ENCODE data around the gene DENND4A. TPM values are rescaled to one million over a fixed set of nuclear protein-coding genes. Genes with fewer than 3 reads are reported as not detected.

The DENND4A gene
- total and polyA plus RNA-seq, 10 of the 15 experiments (the other 5 are each of a cell fraction or from before 2014, with no cell fraction given): 14.2 to 81.8 (median 34.1) TPM

GRCh38 chr15:65619626-65620290 is 172.3 kb downstream of the DENND4A start:
- POLR2A ChIA-PET: no interaction called here
- intact Hi-C loops (cut with micrococcal nuclease; ENCODE audit: unreplicated experiment): no loop called here
- CTCF ChIA-PET: interaction anchor here (1.1 to 1.6 kb wide), 4 partner anchors 8 to 672 kb away, joined by 3 to 5 read pairs (median 4); partner anchors contain the start of gene INTS14

DNA sequence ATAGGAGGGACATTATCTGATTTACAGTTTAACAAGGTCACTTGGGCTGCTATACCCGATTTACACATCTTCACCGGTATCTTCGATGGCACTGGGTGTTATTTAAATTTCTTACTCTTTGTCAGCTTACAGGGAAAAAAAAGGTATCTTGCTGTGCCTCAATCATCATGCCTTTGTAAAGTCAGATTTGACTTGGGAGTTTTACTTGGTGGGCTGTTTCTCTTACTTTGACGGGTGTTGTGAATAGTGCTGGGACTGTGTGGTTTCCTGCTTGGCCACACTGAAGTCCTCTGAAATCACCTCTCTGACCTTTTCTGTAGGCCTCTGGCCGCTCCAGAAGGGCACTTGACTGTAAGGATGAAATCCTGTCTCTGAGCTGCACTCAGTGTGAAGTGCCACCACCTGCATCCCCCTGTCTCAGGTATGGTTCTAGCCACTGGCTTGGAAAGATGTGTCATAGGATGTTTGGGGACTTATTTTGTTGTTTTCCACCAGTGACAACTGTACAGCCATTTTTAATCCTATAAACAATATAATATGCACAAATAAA is 173.5 kb downstream of the DENND4A start:
- no peaks in the 10 kb centered on the region for H3K27me3 ChIP-seq (replicated peaks in 1 of 2; ENCODE audit: control insufficient read depth in 2 of 2, insufficient read depth in 2 of 2, low read length in 1 of 2)
- H3K4me1 ChIP-seq (ENCODE audit: control insufficient read depth, insufficient read depth, low read length): no peaks in the 10 kb centered on the region
- no peaks in the 10 kb centered on the region for H3K9me3 ChIP-seq (replicated peaks; ENCODE audit: control insufficient read depth, insufficient read depth, low read length)
- H3K36me3 ChIP-seq (ENCODE audit: control insufficient read depth in 2 of 2, insufficient read depth in 2 of 2, low read length in 1 of 2): no peaks in the 10 kb centered on the region
- WGBS (ENCODE audit: insufficient coverage, insufficient replicate concordance, low lambda C conversion rate, missing lambda C conversion rate): 52% methylated on average over 5 of the region's 5 CpGs
- ATAC-seq: no peak
- H3K4me2 ChIP-seq (ENCODE audit: control insufficient read depth, insufficient read depth): no peak overlapping the region
- TF ChIP-seq, protein P1, sequence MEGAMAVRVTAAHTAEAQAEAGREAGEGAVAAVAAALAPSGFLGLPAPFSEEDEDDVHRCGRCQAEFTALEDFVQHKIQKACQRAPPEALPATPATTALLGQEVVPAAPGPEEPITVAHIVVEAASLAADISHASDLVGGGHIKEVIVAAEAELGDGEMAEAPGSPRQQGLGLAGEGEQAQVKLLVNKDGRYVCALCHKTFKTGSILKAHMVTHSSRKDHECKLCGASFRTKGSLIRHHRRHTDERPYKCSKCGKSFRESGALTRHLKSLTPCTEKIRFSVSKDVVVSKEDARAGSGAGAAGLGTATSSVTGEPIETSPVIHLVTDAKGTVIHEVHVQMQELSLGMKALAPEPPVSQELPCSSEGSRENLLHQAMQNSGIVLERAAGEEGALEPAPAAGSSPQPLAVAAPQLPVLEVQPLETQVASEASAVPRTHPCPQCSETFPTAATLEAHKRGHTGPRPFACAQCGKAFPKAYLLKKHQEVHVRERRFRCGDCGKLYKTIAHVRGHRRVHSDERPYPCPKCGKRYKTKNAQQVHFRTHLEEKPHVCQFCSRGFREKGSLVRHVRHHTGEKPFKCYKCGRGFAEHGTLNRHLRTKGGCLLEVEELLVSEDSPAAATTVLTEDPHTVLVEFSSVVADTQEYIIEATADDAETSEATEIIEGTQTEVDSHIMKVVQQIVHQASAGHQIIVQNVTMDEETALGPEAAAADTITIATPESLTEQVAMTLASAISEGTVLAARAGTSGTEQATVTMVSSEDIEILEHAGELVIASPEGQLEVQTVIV (IDR thresholded peaks at IDR 0.05; ENCODE audit: borderline replicate concordance, partially characterized antibody): no peak
- no peak for TF ChIP-seq STAT1 (conservative IDR thresholded peaks at IDR 0.05)
- TF ChIP-seq, protein P2, sequence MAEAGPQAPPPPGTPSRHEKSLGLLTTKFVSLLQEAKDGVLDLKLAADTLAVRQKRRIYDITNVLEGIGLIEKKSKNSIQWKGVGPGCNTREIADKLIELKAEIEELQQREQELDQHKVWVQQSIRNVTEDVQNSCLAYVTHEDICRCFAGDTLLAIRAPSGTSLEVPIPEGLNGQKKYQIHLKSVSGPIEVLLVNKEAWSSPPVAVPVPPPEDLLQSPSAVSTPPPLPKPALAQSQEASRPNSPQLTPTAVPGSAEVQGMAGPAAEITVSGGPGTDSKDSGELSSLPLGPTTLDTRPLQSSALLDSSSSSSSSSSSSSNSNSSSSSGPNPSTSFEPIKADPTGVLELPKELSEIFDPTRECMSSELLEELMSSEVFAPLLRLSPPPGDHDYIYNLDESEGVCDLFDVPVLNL (IDR thresholded peaks at IDR 0.05; ENCODE audit: low read depth, low read length): no peak
- no peak for TF ChIP-seq NBN (IDR thresholded peaks at IDR 0.05)
- no peak for TF ChIP-seq SUZ12 (IDR thresholded peaks at IDR 0.05; ENCODE audit: unreplicated experiment)
- no peak overlapping the region for H3K27ac ChIP-seq (ENCODE audit: control insufficient read depth, insufficient read depth)
- H3K79me2 ChIP-seq (ENCODE audit: control insufficient read depth, insufficient read depth, low read length): no peaks in the 10 kb centered on the region
- ChIA-PET CTCF (interaction anchor here (1.1 to 1.6 kb wide), 3 partner anchors 10 to 21 kb away, joined by 5 read pairs; no protein-coding TSS in a partner anchor), SMC1A (ENCODE audit: uncharacterized antibody, unreplicated experiment) (no interaction called here), POLR2A (no interaction called here), RAD21 (ENCODE audit: unreplicated experiment) (no interaction called here)
- BruUV-seq (replicated peaks): no TSS peak
- no peak for FAIRE-seq
- H2AFZ ChIP-seq (ENCODE audit: control insufficient read depth, low read depth, low read length): no peak overlapping the region
- in situ Hi-C loops (cut with MboI) (no loop called here), intact Hi-C loops (cut with micrococcal nuclease; ENCODE audit: unreplicated experiment) (no loop called here)
- DNase-seq (ENCODE audit: low read depth, low spot score): no peak
- no peak overlapping the region for H3K9ac ChIP-seq (ENCODE audit: control insufficient read depth, insufficient read depth, low read length)
- H3K4me3 ChIP-seq: no peak overlapping the region
- H4K20me1 ChIP-seq (ENCODE audit: control insufficient read depth, insufficient read depth): no peaks in the 10 kb centered on the region

More at GRCh38 chr15:65619626-65620290, 172.3 kb downstream of the DENND4A start:
- FAIRE-seq (no peak), ATAC-seq (no peak), DNase-seq (ENCODE audit: low read depth, low spot score) (no peak)
- TF ChIP-seq LARP7 (IDR thresholded peaks at IDR 0.05) (no peak), NRF1 (conservative IDR thresholded peaks at IDR 0.05; ENCODE audit: low read depth, low read length) (no peak)
- ChIA-PET SMC1A (ENCODE audit: uncharacterized antibody, unreplicated experiment) (no interaction called here), RAD21 (ENCODE audit: unreplicated experiment) (no interaction called here)
- H3K36me3 ChIP-seq (ENCODE audit: control insufficient read depth in 2 of 2, insufficient read depth in 2 of 2, low read length in 1 of 2): no peaks in the 10 kb centered on the region
- no TSS peak for BruUV-seq (replicated peaks)
- H3K27me3 ChIP-seq (replicated peaks in 1 of 2; ENCODE audit: control insufficient read depth in 2 of 2, insufficient read depth in 2 of 2, low read length in 1 of 2): no peaks in the 10 kb centered on the region
- H2AFZ ChIP-seq (ENCODE audit: control insufficient read depth, low read depth, low read length): no peak overlapping the region
- no peak overlapping the region for H3K9ac ChIP-seq (ENCODE audit: control insufficient read depth, insufficient read depth, low read length)
- H3K4me3 ChIP-seq: no peak overlapping the region
- 68% methylated on average over 5 of the region's 5 CpGs for WGBS (ENCODE audit: insufficient coverage, insufficient replicate concordance, low lambda C conversion rate, missing lambda C conversion rate)
- H3K9me3 ChIP-seq (replicated peaks; ENCODE audit: control insufficient read depth, insufficient read depth, low read length): no peaks in the 10 kb centered on the region
- H3K4me1 ChIP-seq (ENCODE audit: control insufficient read depth, insufficient read depth, low read length): no peaks in the 10 kb centered on the region
- H3K4me2 ChIP-seq (ENCODE audit: control insufficient read depth, insufficient read depth): no peak overlapping the region
- H3K27ac ChIP-seq (ENCODE audit: control insufficient read depth, insufficient read depth): no peak overlapping the region
- H3K79me2 ChIP-seq (ENCODE audit: control insufficient read depth, insufficient read depth, low read length): no peaks in the 10 kb centered on the region
- H4K20me1 ChIP-seq (ENCODE audit: control insufficient read depth, insufficient read depth): no peaks in the 10 kb centered on the region
- in situ Hi-C loops (cut with MboI): no loop called here

All from GM12878 (cell line).